Adrenal gland (tissue), 12 donors: ENCODE results near the gene CCL3. TPM values are rescaled to one million over a fixed set of nuclear protein-coding genes. Genes with fewer than 3 reads are reported as not detected.
A peak's percentile ranks its signal among the peaks of the same experiment; 100 is the strongest.
"Not testable (repeated sequence)": the region's sequence is repeated elsewhere in the genome, so short reads cannot be mapped to it uniquely, and the experiment has no call there.

Experiments used
- DNase-seq, 7 donors: peaks; one replicate each; pipeline ENCODE4 v3.0.0-alpha.2; 2019 to 2020
- H3K27ac ChIP-seq, 5 donors: fragments of 200-600 bp; sonication (generic) in 4 of 5; 1 replicate in 3 of 5; 2 replicates in 2 of 5; pipeline versions ENCODE4 v1.5.1 to v1.8.0; 2016 to 2020; ENCODE audit warnings: mild to moderate bottlenecking in 1 of 5
- H3K27me3 ChIP-seq: fragments of 200-600 bp; 2 replicates; pipeline ENCODE4 v1.8.0; 2021
- H3K36me3 ChIP-seq, 2 donors: fragments of 200-600 bp; replicated peaks in 1 of 2; 1 replicate in 1 of 2; 2 replicates in 1 of 2; pipeline versions ENCODE4 v1.5.1 to v1.8.0; 2018 to 2022
- H3K4me1 ChIP-seq, 2 donors: fragments of 200-600 bp; replicated peaks in 1 of 2; 1 replicate in 1 of 2; 2 replicates in 1 of 2; pipeline versions ENCODE4 v1.5.1 to v1.8.0; 2018 to 2021
- H3K4me3 ChIP-seq, 4 donors: fragments of 200-600 bp; sonication (generic) in 3 of 4; one replicate each; pipeline ENCODE4 v1.5.1; 2016 to 2018
- H3K9me3 ChIP-seq, 3 donors: fragments of 200-600 bp; sonication (generic) in 1 of 3; replicated peaks in 1 of 3; 1 replicate in 2 of 3; 2 replicates in 1 of 3; pipeline versions ENCODE4 v1.5.1 to v1.8.0; 2016 to 2021
- CTCF ChIP-seq, 6 experiments: fragments of 450-650 bp in 4 of 6; fragments of 200-600 bp in 2 of 6; sonication (generic) in 1 of 6; IDR thresholded peaks; 1 replicate in 5 of 6; 2 replicates in 1 of 6; pipeline versions ENCODE4 v1.5.1 to v1.8.0; 2016 to 2021; ENCODE audit warnings: antibody characterized with exemption in 6 of 6, mild to moderate bottlenecking in 2 of 6, moderate library complexity in 1 of 6
- POLR2A ChIP-seq, 2 donors: fragments of 450-650 bp; IDR thresholded peaks; one replicate each; pipeline ENCODE4 v1.6.1; 2017; ENCODE audit warnings: antibody characterized with exemption in 2 of 2, mild to moderate bottlenecking in 2 of 2, moderate library complexity in 1 of 2
- WGBS, 4 donors: extraction: QIAGEN DNeasy Blood & Tissue Kit in 2 of 4; methylation state at CpG; one replicate each; pipeline versions ENCODE4 v1.1.5 to v1.1.7; 2013 to 2017; 5-methylcytosine and 5-hydroxymethylcytosine counted together
- intact Hi-C, 2 donors: fragments of 100-400 bp; cut with DNase I; formaldehyde crosslinking; loops; one replicate each; pipeline versions ENCODE4 v1.14.1 to v1.15.0; 2022 to 2023
- polyA plus RNA-seq, 3 donors: library from polyadenylated mRNA; stranded (reverse); fragments of 200-250 nt in 2 of 3; fragments of 350-450 nt in 1 of 3; fragmentation: Illumina TruSeq in 1 of 3; extraction: RNeasy Lipid Tissue Mini Kit (QIAGEN cat#74804) in 1 of 3; gene quantifications; one replicate each; pipeline ENCODE4 v1.2.3, GENCODE V29; 2013 to 2014
- total RNA-seq, 9 donors: library from RNA; depleted of rRNA in 4 of 9; stranded (reverse); fragments of >200 nt in 4 of 9; fragments of 120-200 nt in 1 of 9; fragmentation: NEBNext Ultra II Directional in 1 of 9; extraction: Animal tissue kit (Norgen Biotek cat#: 25700) in 1 of 9; gene quantifications; one replicate each; pipeline versions ENCODE4 v1.1.0 to v1.2.4, GENCODE V29; 2013 to 2023
- donor health status: healthy with polysubstance abuse.
- donor health status: Bipolar disorder and iron deficiency.
- donor health status: DM: yes; HTN: yes; CAD: no.
- donor health status: DM: no; HTN: no; CAD: no.
- donor health status: DM: no; HTN: no; CAD: no.
- donor health status: DM: yes; HTN: yes; CAD: no.

Gene CCL3
- total and polyA plus RNA-seq, 12 donors: 0.54 to 15.3 (median 5.0) TPM

DNA sequence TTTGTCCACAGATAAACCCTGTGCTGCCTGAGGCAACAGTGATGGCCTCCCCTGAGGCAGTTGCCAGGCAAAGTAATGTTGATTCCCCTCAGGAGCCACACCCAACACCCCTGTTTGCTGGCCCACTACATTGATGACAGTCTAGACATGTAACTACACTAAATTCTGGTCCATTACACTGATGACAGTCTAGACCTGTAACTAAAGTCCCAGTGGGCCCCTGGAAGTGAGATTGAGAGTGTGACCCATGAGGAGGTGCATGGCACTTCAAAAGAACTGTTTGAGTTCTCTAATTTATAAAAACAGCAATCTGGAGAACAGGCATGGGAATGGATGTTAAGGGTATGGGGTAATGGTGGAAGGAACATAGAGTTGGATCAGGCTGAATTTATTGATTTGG lies 22.6 kb upstream of the CCL3 start:
- intact Hi-C loops: loop anchor here in 1 of 2 donors (10.0 kb wide), 1 partner anchor 72 kb away; no protein-coding TSS in a partner anchor
- Histone ChIP-seq H3K36me3 (no peaks in the 10 kb centered on the region), H3K27me3 (no peaks in the 10 kb centered on the region), H3K4me1 (no peaks in the 10 kb centered on the region), H3K9me3 (no peaks in the 10 kb centered on the region), H3K27ac (no peak overlapping the region), H3K4me3 (no peak overlapping the region)
- no peak for TF ChIP-seq POLR2A (IDR thresholded peaks at IDR 0.05)
- TF ChIP-seq CTCF (IDR thresholded peaks at IDR 0.05): no peak
- DNase-seq: no peak

DNA sequence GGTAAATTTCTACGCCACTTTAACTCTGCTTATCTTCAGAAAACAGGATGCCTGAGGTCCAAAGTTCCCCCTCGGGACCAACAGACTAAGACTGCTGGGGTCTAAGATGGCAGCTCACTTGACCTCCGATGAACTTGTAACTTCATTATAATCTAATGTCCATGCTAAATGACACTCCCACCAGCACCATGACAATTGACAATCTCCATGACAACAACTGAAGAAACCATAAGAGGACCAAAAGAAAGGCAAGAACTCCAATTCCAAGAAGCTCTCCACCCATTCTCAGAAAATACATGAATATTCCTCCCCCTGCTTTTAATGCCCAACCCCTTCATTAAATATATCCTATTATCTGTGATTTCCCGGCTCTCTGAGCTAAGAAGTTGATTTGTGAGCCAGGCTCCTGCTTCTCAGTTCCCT lies 21.1 kb upstream of the CCL3 start:
- WGBS, 4 donors: 71 to 77% (median 74%) methylated on average over 4 of the region's 4 CpGs
- Histone ChIP-seq H3K4me1 (no peaks in the 10 kb centered on the region), H3K9me3 (no peaks in the 10 kb centered on the region), H3K4me3 (no peak overlapping the region), H3K27me3 (no peaks in the 10 kb centered on the region), H3K27ac (no peak overlapping the region), H3K36me3 (no peaks in the 10 kb centered on the region)
- intact Hi-C loops: loop anchor here in 1 of 2 donors (10.0 kb wide), 1 partner anchor 74 kb away; no protein-coding TSS in a partner anchor
- no peak for DNase-seq
- TF ChIP-seq CTCF (IDR thresholded peaks at IDR 0.05) (no peak), POLR2A (IDR thresholded peaks at IDR 0.05) (no peak)

DNA sequence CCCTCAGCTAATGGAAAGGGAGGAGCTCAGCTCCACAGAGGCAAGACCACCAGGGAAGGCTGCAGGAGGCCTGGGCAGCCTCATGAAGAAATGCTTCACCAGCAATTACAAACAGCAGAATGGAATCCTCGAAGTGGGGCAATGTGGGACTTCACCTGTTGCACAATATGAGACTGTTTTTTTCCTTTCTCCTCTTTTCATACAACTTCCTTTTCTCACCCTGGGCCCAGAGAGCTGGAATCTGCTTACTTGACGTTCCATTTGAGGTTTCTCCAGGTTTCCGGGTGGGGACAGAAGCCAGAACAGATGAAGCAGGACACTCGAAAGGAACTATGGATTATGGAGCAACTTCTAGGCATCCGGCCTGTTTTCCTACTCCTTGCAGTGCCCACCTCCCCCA lies 18.3 kb upstream of the CCL3 start:
- peak overlapping the region in 1 of 5 donors; percentile 22 for H3K27ac ChIP-seq
- H3K36me3 ChIP-seq, H3K4me1 ChIP-seq, H3K4me3 ChIP-seq, intact Hi-C loops, H3K27me3 ChIP-seq, DNase-seq, H3K9me3 ChIP-seq: not testable (repeated sequence)
- 65 to 75% (median 73%) methylated on average over 5 of the region's 5 CpGs for WGBS, 4 donors

GRCh38 chr17:36107660-36108059 lies 17.7 kb upstream of the CCL3 start:
- Histone ChIP-seq H3K9me3 (no peaks in the 10 kb centered on the region), H3K27me3 (no peaks in the 10 kb centered on the region), H3K4me3 (no peak overlapping the region), H3K4me1 (no peaks in the 10 kb centered on the region), H3K36me3 (no peaks in the 10 kb centered on the region), H3K27ac (peak overlapping the region in 1 of 5 donors; percentile 22)
- 81 to 94% (median 86%) methylated on average over 3 of the region's 3 CpGs for WGBS, 4 donors
- intact Hi-C loops: no loop called here
- no peak for DNase-seq
- TF ChIP-seq CTCF (IDR thresholded peaks at IDR 0.05): no peak

DNA sequence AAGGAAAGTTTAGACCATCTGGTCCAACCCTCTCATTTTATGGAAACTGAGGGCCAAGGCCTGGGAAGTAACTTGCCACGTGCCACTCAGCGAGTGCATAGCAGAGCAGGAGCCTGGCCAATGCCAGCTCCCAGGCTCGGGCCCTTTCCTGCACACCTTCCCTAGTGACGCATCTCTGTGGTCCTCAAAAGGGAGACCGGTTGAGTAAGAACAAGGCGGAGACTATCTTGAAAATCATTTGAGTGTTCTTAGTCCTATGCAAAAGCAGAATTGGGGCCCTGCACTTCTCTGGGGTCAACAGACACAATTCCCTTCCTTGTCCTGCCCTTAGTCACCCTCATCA lies 16.5 kb upstream of the CCL3 start:
- H3K27me3 ChIP-seq: no peaks in the 10 kb centered on the region
- H3K27ac ChIP-seq: no peak overlapping the region
- intact Hi-C loops: no loop called here
- no peak for TF ChIP-seq POLR2A (IDR thresholded peaks at IDR 0.05)
- TF ChIP-seq CTCF (IDR thresholded peaks at IDR 0.05): no peak
- H3K36me3 ChIP-seq: no peaks in the 10 kb centered on the region
- H3K4me1 ChIP-seq: no peaks in the 10 kb centered on the region
- 75 to 85% (median 83%) methylated on average over 6 of the region's 6 CpGs for WGBS, 4 donors
- no peak overlapping the region for H3K4me3 ChIP-seq
- no peaks in the 10 kb centered on the region for H3K9me3 ChIP-seq
- no peak for DNase-seq
